HG02588 (cell line): ENCODE results near the gene SLC35E2B.
"Not testable (repeated sequence)": the region's sequence is repeated elsewhere in the genome, so short reads cannot be mapped to it uniquely, and the experiment has no call there.

Source experiments
- ATAC-seq: cut with Tn5 transposase; IDR thresholded peaks from one replicate; pipeline ENCODE4 v1.9.1; 2021; ENCODE audit warnings: mild to moderate bottlenecking, moderate library complexity; ENCODE audit not compliant: unreplicated experiment

Gene SLC35E2B

GRCh38 chr1:1692714-1693647 lies at the start of gene SLC35E2B:
Gene SLC35E2B (minus strand): TSS chr1:1692795. CDS start chr1:1676699, 16,096 bp downstream.
- peak; percentile 69 for ATAC-seq

- ATAC-seq, result not testable (repeated sequence)
Measured at GRCh38 chr1:1741013-1741412, 48.4 kb upstream of the SLC35E2B start.

GRCh38 chr1:1738799-1739337 lies 46.3 kb upstream of the SLC35E2B start:
- not testable (repeated sequence) for ATAC-seq

- ATAC-seq, result not testable (repeated sequence)
Measured at GRCh38 chr1:1737675-1738590, 45.3 kb upstream of the SLC35E2B start.

GRCh38 chr1:1732381-1732780 lies 39.8 kb upstream of the SLC35E2B start:
- ATAC-seq, result no peak

GRCh38 chr1:1730870-1731269 lies 38.3 kb upstream of the SLC35E2B start:
- ATAC-seq, result no peak

- ATAC-seq, result not testable (repeated sequence)
Measured at GRCh38 chr1:1730230-1730629, 37.6 kb upstream of the SLC35E2B start.

- ATAC-seq, result not testable (repeated sequence)
Measured at GRCh38 chr1:1729116-1729816, 36.7 kb upstream of the SLC35E2B start.

GRCh38 chr1:1728308-1729005 lies 35.9 kb upstream of the SLC35E2B start:
- not testable (repeated sequence) for ATAC-seq

- not testable (repeated sequence) for ATAC-seq
Measured at GRCh38 chr1:1727131-1727651, 34.6 kb upstream of the SLC35E2B start.

- not testable (repeated sequence) for ATAC-seq
Measured at GRCh38 chr1:1726088-1726487, 33.5 kb upstream of the SLC35E2B start.

GRCh38 chr1:1724035-1724864 lies 31.7 kb upstream of the SLC35E2B start, which contains the start of gene CDK11A:
Gene CDK11A (minus strand): TSS chr1:1724357. CDS start chr1:1722818, 1,539 bp downstream.
- ATAC-seq, result peak; percentile 91

GRCh38 chr1:1721201-1721600 lies 28.6 kb upstream of the SLC35E2B start:
- no peak for ATAC-seq

- ATAC-seq, result not testable (repeated sequence)
Measured at GRCh38 chr1:1715109-1715883, 22.7 kb upstream of the SLC35E2B start.

GRCh38 chr1:1707897-1708296 lies 15.3 kb upstream of the SLC35E2B start:
- ATAC-seq, result not testable (repeated sequence)

GRCh38 chr1:1707241-1707640 lies 14.6 kb upstream of the SLC35E2B start:
- ATAC-seq, result not testable (repeated sequence)

GRCh38 chr1:1705623-1706022 lies 13.0 kb upstream of the SLC35E2B start:
- not testable (repeated sequence) for ATAC-seq
